HG03135 (cell line): ENCODE measurements around the gene TTC6.

Source experiments
- ATAC-seq: cut with Tn5 transposase; IDR thresholded peaks from one replicate; pipeline ENCODE4 v1.9.1; 2021; ENCODE audit warnings: mild to moderate bottlenecking, moderate library complexity; ENCODE audit not compliant: unreplicated experiment

TTC6 gene

DNA sequence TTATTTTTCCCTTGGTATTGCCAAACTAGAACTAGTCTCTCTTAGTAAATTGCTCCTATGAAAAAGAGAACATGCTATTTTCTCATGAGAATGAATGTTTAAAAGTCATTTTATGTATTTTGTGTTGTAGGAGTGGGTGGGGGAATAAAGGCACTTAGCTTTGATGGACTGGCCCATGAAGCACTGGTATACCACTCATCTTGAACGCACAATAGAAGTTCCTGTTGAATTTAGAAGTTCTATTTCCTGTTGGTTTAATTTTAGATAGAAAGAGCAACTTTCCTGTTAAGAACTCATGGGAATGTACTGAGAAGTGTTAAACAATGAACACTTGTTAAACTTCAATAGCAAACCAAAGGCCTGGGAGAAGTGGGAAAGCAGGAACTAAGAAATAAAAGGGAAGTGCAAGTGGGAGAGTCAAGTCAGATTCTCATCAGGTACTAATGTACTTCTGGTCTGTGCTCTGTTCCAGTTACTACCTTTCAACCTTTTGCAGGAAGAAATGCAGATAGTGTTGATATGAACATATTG lies 23.1 kb downstream of the TTC6 start:
- no peak for ATAC-seq

DNA sequence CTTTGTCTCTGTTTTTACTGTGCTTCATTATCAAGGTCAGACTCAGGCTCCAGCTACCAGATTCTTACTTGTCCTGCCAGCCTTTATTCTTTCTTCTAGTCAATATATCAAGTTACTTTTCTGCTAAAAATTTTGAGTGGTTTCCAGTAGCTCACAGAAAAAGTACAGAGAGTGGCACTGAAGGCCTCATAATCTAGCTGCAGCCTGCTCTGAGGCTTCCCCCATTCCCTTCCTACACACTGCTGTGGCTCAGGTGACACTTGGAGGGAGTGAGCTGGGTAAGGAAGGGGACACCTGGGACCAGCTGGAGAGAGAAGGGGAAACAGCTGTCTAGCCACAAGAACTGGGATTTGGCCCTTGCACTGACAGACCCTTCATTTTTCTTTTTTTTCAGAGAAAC lies 25.4 kb downstream of the TTC6 start:
- no peak for ATAC-seq

DNA sequence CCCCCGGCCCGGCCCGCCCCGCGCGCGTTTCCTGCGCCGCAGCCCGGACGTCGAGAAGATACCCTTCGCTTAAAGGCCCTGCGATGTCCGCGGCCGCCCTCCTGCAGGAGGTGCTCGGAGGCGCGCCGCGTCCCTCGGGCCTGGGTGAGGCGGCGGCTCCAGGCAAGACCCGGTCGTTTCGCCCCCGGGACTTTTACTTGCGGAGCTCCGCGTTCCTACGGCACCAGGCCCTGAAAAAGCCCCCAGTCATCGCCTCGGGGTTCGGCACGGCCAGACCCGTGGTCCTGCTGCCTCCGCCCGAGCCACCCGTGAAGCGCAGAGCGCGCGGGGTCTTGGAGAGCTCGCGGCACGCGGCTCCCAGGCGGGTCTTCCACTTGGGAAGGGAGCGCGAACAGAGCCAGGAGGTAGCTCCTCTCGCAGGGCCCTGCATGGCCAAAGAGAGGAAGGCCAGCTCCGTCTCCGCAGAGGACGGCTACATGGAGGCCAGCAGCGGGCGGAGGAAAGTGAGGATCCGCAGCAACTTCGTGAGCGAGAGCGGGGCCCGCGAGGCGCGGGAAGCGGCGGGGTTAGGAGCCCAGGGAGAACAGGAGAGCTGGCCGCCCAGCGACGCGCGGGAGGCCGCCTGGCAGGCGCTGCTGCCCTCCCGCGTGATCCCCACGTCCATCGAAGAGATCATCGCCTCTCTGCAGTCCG lies 26.9 kb downstream of the TTC6 start:
- ATAC-seq: no peak

DNA sequence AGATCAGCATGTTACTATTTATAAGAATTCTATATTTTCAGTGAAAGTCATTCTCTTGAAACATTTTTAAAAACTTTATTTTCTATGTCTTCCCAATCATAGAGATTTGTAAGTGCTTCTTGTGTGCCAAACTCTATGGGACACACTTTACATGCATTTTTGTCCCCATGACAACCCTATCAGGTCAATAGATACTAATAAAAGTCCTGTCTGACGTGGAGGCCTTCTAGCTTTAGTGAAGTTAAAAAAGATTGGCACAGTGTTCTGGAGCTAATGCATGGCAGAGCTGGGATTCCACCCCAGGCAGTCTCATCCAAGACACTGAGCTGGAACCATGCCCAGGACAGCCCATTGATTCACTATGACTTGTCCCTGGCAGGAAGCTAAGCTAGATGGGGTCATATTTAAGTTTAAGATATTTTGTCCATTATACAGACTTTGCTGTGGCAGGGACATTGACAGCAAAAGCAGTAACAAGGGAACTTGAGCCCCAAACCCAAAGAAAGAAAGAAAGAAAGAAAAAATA lies 28.1 kb downstream of the TTC6 start:
- no peak for ATAC-seq

DNA sequence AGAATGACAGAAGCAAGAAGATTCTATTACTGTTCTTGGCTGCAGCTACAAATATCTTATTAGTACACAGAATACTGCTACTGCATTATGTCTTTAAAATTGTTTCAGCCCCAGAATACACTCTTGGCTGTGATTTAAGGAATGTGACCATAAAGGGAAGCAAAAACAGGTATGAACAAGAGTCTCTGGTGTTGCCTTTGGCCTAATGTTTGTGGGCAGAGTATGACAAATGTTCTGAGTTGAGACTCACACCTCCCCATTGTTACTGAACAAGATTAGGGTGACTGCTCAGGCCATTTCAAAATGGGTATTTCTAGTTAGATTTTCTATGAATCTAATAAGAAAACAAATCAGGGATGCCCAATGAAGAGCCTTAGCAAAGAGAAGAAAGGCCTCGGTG lies 28.5 kb downstream of the TTC6 start:
- no peak for ATAC-seq

DNA sequence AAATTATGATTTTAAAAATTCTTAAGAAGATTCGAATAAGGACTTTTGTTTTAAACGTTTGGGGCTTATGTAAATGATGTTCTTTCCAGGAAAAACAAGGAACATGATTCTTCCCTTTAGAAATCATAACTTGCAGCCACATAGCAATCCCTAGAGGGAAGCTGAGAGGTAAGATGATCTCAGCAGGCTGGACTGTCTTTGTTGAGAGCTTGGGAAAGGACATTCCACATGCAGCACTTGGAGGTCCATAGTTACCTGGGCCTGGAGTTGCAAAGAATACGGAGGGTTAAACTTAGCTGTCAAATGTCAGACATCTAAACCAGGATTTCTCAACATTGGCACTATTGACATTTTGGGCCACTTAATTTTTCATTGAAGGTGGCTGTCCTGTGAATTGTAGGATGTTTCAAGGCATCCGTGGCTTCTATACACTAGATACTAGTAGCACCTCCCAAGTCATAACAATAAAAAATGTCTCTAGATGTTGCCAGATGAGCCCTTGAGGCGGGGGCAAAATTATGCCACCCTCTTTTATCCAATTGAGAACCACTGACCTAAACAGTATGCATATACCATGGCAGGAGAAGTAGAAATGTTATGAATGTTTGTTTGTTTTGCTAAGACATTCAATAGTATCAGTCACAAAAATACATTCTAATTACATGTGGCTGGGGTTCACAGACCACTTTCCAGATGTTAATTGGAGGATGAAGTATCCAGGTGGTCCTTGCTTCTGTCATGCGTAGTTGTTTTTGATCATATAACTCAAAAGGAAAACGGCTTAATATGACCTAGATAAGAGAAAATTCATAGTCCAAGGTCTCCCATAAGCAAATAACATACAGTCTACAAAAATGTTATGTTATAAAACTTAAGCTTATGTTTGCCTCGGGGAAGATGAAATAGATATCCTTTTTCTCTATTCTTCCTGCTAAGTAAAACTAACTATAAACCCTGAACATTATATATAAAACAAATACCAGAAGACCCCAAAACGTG lies 30.5 kb downstream of the TTC6 start:
- no peak for ATAC-seq

DNA sequence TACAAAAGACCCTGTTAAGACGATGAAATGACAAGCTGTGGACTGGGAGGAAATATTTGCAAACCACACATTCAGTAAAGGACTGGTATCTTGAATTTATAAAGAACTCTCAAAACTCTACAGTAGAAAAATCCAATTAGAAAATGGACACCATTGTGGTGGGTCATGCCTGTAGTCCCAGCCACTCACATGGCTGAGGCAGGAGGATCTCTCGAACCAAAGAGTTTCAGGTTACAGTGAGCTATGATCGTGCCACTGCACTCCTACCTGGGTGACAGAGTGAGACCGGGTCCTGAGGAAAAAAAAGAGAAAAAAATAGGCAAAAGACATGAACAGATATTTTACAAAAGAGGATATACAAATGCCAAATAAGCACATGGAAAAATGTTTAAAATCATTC lies 41.9 kb downstream of the TTC6 start:
- ATAC-seq: no peak

DNA sequence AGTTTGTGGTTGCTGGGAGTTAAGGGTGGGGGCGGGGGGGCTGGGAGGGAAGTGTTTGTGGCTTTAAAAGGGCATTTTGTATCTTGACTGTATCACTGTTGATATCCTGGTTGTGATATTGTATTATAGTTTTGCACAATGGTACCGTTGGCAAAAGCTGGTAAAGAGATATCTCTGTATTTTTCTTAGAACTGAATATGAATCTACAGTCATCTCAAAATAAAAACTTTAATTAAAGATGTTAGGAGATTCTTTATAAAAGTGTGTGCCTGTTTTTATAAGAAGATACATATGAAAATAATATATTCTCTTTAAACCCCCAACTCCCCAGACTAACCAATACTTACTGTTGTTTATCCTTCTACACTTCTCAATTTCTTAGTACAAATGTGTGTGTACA lies 43.2 kb downstream of the TTC6 start:
- no peak for ATAC-seq

DNA sequence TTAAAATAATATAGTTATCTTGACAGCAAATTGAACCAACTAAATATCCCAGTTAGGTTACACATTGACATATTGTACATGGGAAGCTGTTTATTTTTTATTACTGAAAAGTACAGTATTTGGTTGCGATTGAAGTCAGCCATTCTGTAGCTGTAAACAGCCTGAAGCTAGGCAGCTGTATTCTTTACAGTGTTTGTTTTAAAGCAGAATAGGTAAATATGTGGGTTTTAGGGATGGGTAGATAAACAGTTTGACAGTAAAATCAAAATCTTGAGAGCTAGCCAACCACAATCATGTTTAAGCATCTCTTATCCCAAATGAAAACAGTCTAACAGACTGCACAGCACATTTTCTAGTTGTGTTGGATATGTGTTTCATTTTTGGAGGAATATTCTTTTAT lies 45.7 kb downstream of the TTC6 start:
- no peak for ATAC-seq

DNA sequence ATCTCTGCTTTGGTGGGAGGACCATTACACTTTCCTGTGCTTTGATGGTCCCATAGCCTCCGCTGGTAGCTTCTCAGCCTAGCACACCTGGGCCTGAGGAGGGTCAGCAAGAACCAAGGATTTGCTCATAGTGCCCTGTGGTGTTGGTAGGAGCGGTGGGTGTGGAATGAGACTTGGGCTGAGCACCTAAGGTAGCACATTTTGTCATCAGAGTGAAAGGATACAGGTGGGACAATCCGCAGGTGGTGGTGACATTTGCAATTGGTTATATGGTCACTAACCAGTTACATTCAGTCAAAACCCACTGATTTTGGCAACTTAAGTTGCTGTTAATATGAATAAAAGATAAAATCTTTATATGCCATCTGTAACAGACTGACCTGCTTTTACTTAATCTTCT lies 46.7 kb downstream of the TTC6 start:
- no peak for ATAC-seq

DNA sequence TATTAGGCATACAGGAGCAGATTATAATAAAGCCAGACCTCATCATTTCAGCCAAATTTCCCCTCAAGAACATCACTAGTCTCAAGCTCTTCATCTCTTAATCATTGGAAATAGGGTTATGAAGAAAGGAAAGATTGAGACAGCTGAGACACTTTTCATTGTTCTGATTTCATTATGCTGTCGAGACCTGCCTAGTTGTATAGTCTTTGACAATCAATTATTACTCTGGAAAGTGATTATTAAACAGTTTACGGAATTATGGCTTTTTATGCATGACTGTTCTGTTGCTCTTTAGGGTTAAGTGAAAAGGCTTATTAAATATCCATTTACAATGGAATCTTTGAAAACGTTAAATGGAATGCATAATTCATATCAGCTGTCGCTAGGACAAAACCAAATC lies 48.3 kb downstream of the TTC6 start:
- no peak for ATAC-seq
